Body of pancreas (tissue), 4 donors: ENCODE data around the gene DBN1. TPM values are rescaled to one million over a fixed set of nuclear protein-coding genes. Genes with fewer than 3 reads are reported as not detected.

ENCODE experiments used
- ATAC-seq: fragments of 150-250 bp; one replicate; pipeline ENCODE4 v1.9.1; 2016
- DNase-seq, 4 donors: peaks; one replicate each; pipeline ENCODE4 v3.0.0-alpha.2; 2019
- H3K27ac ChIP-seq, 4 donors: fragments of 200-600 bp; sonication (generic); 1 replicate in 3 of 4; 2 replicates in 1 of 4; pipeline versions ENCODE4 v1.5.1 to v1.6.1; 2016 to 2019; ENCODE audit warnings: mild to moderate bottlenecking in 1 of 4, mixed read lengths in 1 of 4, moderate library complexity in 1 of 4
- H3K27me3 ChIP-seq, 2 donors: fragments of 200-600 bp; sonication (generic); one replicate each; pipeline ENCODE4 v1.6.0; 2016; ENCODE audit warnings: mild to moderate bottlenecking in 1 of 2
- H3K36me3 ChIP-seq, 2 donors: fragments of 200-600 bp; sonication (generic); replicated peaks in 1 of 2; 2 replicates each; pipeline ENCODE4 v1.5.1; 2016; ENCODE audit warnings: low read depth in 2 of 2; ENCODE audit not compliant: insufficient read depth in 1 of 2
- H3K4me1 ChIP-seq: fragments of 200-600 bp; sonication (generic); one replicate; pipeline ENCODE4 v1.6.0; 2016
- H3K4me3 ChIP-seq, 2 donors: fragments of 200-600 bp; sonication (generic); 1 replicate in 1 of 2; 2 replicates in 1 of 2; pipeline ENCODE4 v1.5.1; 2016 to 2019
- H3K9me3 ChIP-seq, 3 donors: fragments of 200-600 bp; sonication (generic); 1 replicate in 2 of 3; 2 replicates in 1 of 3; pipeline ENCODE4 v1.5.1; 2016
- CTCF ChIP-seq, 7 experiments: fragments of 450-650 bp in 4 of 7; fragments of 200-600 bp in 3 of 7; sonication (generic) in 3 of 7; IDR thresholded peaks; one replicate each; pipeline ENCODE4 v1.5.1; 2016 to 2019; ENCODE audit warnings: antibody characterized with exemption in 7 of 7
- POLR2A ChIP-seq, 3 donors: fragments of 450-650 bp; IDR thresholded peaks; one replicate each; pipeline ENCODE4 v1.6.1; 2016; ENCODE audit warnings: antibody characterized with exemption in 3 of 3, mild to moderate bottlenecking in 2 of 3
- WGBS, 2 donors: methylation state at CpG; one replicate each; pipeline ENCODE4 v1.1.5; 2017; 5-methylcytosine and 5-hydroxymethylcytosine counted together
- intact Hi-C: fragments of 100-400 bp; cut with DNase I; formaldehyde crosslinking; loops from one replicate; pipeline ENCODE4 v1.15.1; 2023
- total RNA-seq, 2 donors: library from RNA; depleted of rRNA; stranded (reverse); fragments of >200 nt; gene quantifications; one replicate each; pipeline ENCODE4 v1.1.0, GENCODE V29; 2016

DBN1 gene
- total RNA-seq, 2 donors from 2014 or later = 28.0 to 29.0 TPM

GRCh38 chr5:177449140-177450061 is 24.0 kb downstream of the DBN1 start:
- Histone ChIP-seq H3K27ac (no peak overlapping the region), H3K9me3 (no peaks in the 10 kb centered on the region), H3K36me3 (no peaks in the 10 kb centered on the region), H3K4me3 (no peak overlapping the region), H3K4me1 (peaks cover 35% of the 10 kb centered on the region), H3K27me3 (no peaks in the 10 kb centered on the region)
- TF ChIP-seq POLR2A (IDR thresholded peaks at IDR 0.05) (no peak), CTCF (IDR thresholded peaks at IDR 0.05) (no peak)
- intact Hi-C loops = loop anchor here (5.0 kb wide), 1 partner anchor 52 kb away; no protein-coding TSS in a partner anchor
- ATAC-seq = no peak
- no peak for DNase-seq
- 85 to 90% methylated on average over 5 to 17 of the region's 18 CpGs for WGBS, 2 donors

DNA sequence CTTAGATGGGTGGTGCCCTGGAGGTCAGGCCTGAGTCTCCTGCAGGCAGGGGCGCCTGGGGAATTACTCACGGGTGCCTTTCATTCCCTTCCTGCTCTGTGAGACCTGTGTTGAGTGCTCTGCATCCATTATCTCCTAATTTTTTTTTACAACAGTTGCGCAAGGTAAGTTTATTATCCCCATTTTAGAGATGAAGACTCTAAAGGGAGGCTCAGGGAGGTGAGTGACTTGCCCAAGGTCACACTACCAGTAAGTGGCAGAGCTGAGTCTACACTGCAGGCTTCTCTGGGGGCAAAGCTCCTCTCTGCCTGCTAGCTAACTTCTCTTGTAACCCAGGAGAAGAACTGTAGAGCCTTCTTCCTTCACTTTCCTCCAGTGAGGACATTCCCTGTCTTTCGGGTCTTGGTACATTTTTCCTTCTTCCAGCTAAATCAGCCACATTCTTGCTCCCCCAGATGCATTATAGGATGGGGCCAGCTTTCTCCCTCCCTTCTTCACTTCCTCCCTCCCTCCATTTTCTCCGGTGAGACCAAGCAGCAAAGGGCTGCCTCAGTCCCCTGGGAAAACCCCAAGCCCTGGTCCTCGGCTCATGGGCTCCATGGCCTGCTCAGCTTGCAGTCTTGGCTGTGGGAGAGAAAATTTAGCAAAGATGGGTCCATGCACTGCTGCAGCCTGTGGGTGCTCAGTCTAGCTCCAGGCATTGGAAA is 25.0 kb downstream of the DBN1 start:
- 69 to 70% methylated on average over 6 of the region's 6 CpGs for WGBS, 2 donors
- Histone ChIP-seq H3K4me1 (peaks cover 27% of the 10 kb centered on the region), H3K36me3 (no peaks in the 10 kb centered on the region), H3K27me3 (no peaks in the 10 kb centered on the region), H3K27ac (peak overlapping the region in 3 of 4 donors; percentile 54 to 76 (median 56)), H3K9me3 (no peaks in the 10 kb centered on the region), H3K4me3 (no peak overlapping the region)
- intact Hi-C loops = no loop called here
- no peak for DNase-seq
- no peak for ATAC-seq
- TF ChIP-seq POLR2A (IDR thresholded peaks at IDR 0.05) = no peak
- no peak for TF ChIP-seq CTCF (IDR thresholded peaks at IDR 0.05)

DNA sequence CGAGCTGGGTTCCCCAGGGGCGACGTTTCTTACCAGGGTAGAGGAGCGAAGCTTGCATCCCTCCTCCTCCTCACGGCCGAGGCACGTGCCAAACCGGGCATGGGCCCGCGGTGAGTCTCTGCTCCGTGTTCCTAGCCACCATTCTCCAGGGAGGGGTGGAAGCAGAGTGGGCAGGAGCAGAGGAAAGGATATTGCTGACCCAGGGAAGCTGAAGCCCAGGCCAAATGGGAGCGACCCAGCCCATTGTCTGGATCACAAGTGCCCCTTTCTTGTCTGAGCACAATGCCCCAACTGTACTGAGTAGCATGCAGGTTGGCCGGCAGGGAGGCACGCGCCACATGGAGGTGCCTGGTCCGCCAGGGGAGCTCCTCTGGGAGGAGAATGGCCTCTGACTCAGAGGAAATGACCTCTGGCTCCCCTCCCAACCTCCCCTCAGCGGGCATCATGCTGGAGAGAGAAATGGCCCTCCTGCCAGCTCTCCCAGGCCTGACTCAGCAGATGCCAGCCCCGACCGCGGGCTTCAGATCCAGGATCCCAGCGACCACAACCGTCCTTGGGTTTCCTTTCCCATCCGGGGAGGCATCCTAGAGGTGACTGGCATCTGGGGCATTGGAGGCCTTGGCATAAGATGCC is 25.7 kb downstream of the DBN1 start:
- Histone ChIP-seq H3K4me1 (peaks cover 27% of the 10 kb centered on the region), H3K4me3 (no peak overlapping the region), H3K36me3 (no peaks in the 10 kb centered on the region), H3K27ac (peak overlapping the region in 3 of 4 donors; percentile 54 to 76 (median 56)), H3K27me3 (no peaks in the 10 kb centered on the region), H3K9me3 (no peaks in the 10 kb centered on the region)
- peak in 2 of 3 donors; percentile 31 to 39 for TF ChIP-seq POLR2A (IDR thresholded peaks at IDR 0.05)
- TF ChIP-seq CTCF (IDR thresholded peaks at IDR 0.05) = peak in 4 of 7 experiments; percentile 19 to 33 (median 22)
- WGBS, 2 donors = 0 to 6% methylated on average over 2 to 23 of the region's 23 CpGs
- ATAC-seq = peak; percentile 72
- peak; percentile 71 to 92 (median 84) for DNase-seq
- intact Hi-C loops = no loop called here

DNA sequence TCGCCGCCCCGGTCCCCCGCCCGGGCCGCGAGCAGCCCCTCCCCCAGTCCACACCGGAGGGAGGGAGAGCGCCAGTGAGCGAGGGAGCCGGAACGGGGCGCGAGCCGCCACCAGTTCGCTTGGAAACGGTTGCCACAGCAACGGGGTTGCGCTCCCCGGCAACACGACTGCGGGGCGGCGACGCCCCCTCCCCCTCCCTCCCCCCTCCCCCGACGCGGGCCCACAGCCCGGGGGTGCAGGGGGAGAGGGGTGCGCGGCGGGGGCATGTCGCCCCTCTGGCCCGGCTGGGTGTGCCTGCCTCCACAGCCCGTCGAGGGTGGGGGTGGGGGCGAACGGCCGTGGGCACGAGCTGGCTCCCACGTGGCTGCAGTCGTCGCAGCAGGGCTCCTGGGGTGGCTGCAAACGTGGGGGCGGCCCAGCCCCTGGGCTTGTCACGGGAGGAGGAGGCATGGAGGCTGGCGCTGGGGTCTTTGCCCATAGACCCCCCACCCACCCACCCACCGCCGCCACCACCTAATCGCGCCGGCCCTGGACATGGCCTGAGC is 26.3 kb downstream of the DBN1 start:
- WGBS, 2 donors = 0% methylated on average over 42 of the region's 52 CpGs; no CpG with 5 or more reads in 1 of the 2 donors
- DNase-seq (peak; percentile 48 to 70 (median 64)), ATAC-seq (peak; percentile 19)
- Histone ChIP-seq H3K27me3 (no peaks in the 10 kb centered on the region), H3K9me3 (no peaks in the 10 kb centered on the region), H3K27ac (peak overlapping the region in 3 of 4 donors; percentile 54 to 76 (median 56)), H3K36me3 (no peaks in the 10 kb centered on the region), H3K4me1 (peaks cover 27% of the 10 kb centered on the region), H3K4me3 (peak overlapping the region in 1 of 2 donors; percentile 31)
- intact Hi-C loops = no loop called here
- TF ChIP-seq CTCF (IDR thresholded peaks at IDR 0.05) = no peak
- TF ChIP-seq POLR2A (IDR thresholded peaks at IDR 0.05) = no peak
